B cell (primary cell): ENCODE results near the gene HSPE1. TPM values are rescaled to one million over a fixed set of nuclear protein-coding genes. Genes with fewer than 3 reads are reported as not detected.
A peak's percentile ranks its signal among the peaks of the same experiment; 100 is the strongest.

Experiments
- ATAC-seq: fragments of 200-7000 bp; cut with Tn5 transposase; one replicate; pipeline ENCODE4 v1.10.0; 2021; ENCODE audit warnings: low read depth, mild to moderate bottlenecking, moderate number of reproducible peaks, moderate library complexity
- CTCF ChIA-PET: fragments of 350-600 bp; sonication (Branson Sonifier 250); formaldehyde crosslinking; loops from one replicate; lab custom pipeline; 2021; ENCODE audit warnings: antibody characterized with exemption, inconsistent platforms; lab: Charles Lee
- POLR2A ChIA-PET: fragments of 350-600 bp; sonication (Branson Sonifier 250); formaldehyde crosslinking; loops from one replicate; lab custom pipeline; 2021; ENCODE audit warnings: antibody characterized with exemption; lab: Charles Lee
- DNase-seq: peaks from one replicate; pipeline ENCODE4 v3.0.0; 2013
- H2AFZ ChIP-seq: 2 replicates; pipeline ENCODE4 v1.6.1; 2012; ENCODE audit warnings: mild to moderate bottlenecking, low read depth, low read length; ENCODE audit not compliant: insufficient read depth, poor library complexity, severe bottlenecking
- H3K27ac ChIP-seq, 2 donors: 1 replicate in 1 of 2; 2 replicates in 1 of 2; pipeline ENCODE4 v1.5.1; 2012 to 2013; ENCODE audit warnings: low read length in 2 of 2, mild to moderate bottlenecking in 2 of 2, moderate library complexity in 1 of 2
- H3K27me3 ChIP-seq, 4 experiments: fragments of 200-600 bp in 1 of 4; sonication (generic) in 1 of 4; replicated peaks in 1 of 4; 1 replicate in 2 of 4; 2 replicates in 2 of 4; pipeline versions ENCODE4 v1.6.1 to v1.7.0; 2013 to 2016; ENCODE audit warnings: low read length in 3 of 4, mild to moderate bottlenecking in 2 of 4, mixed read lengths in 1 of 4, moderate library complexity in 1 of 4; ENCODE audit not compliant: insufficient read depth in 4 of 4, control insufficient read depth in 3 of 4; ENCODE audit errors: control extremely low read depth in 1 of 4
- H3K36me3 ChIP-seq, 2 experiments: replicated peaks in 1 of 2; 1 replicate in 1 of 2; 2 replicates in 1 of 2; pipeline versions ENCODE4 v1.6.1 to v1.7.1; 2013; ENCODE audit warnings: low read length in 1 of 2; ENCODE audit not compliant: insufficient read depth in 2 of 2, control insufficient read depth in 1 of 2; ENCODE audit errors: control extremely low read depth in 1 of 2, extremely low read depth in 1 of 2
- H3K4me1 ChIP-seq, 2 donors: fragments of 200-600 bp in 1 of 2; sonication (generic) in 1 of 2; 1 replicate in 1 of 2; 2 replicates in 1 of 2; pipeline versions ENCODE4 v1.5.1 to v1.6.1; 2013 to 2017; ENCODE audit warnings: low read length in 2 of 2; ENCODE audit not compliant: control insufficient read depth in 2 of 2, insufficient read depth in 2 of 2
- H3K4me2 ChIP-seq: replicated peaks from 2 replicates; pipeline ENCODE3; 2012; ENCODE audit warnings: mild to moderate bottlenecking, low read depth, low read length; ENCODE audit not compliant: poor library complexity, severe bottlenecking
- H3K4me3 ChIP-seq, 5 experiments: fragments of 200-600 bp in 1 of 5; sonication (generic) in 1 of 5; 1 replicate in 3 of 5; 2 replicates in 2 of 5; pipeline versions ENCODE4 v1.5.1 to v1.7.0; 2011 to 2016; ENCODE audit warnings: low read length in 4 of 5, mild to moderate bottlenecking in 4 of 5, low read depth in 2 of 5, control low read depth in 1 of 5, moderate library complexity in 1 of 5; ENCODE audit not compliant: insufficient read depth in 1 of 5; ENCODE audit errors: control extremely low read depth in 1 of 5, extremely low read depth in 1 of 5
- H3K79me2 ChIP-seq: fragments of 200-600 bp; sonication (generic); one replicate; pipeline ENCODE4 v1.6.0; 2016; ENCODE audit warnings: low read length; ENCODE audit not compliant: control insufficient read depth, insufficient read depth
- H3K9ac ChIP-seq: fragments of 200-600 bp; sonication (generic); 2 replicates; pipeline ENCODE4 v1.6.1; 2017; ENCODE audit warnings: mild to moderate bottlenecking, low read length, moderate library complexity
- H3K9me3 ChIP-seq, 3 donors: one replicate each; pipeline versions ENCODE4 v1.6.1 to v1.7.1; 2013; ENCODE audit warnings: low read length in 2 of 3; ENCODE audit not compliant: control insufficient read depth in 2 of 3, insufficient read depth in 1 of 3; ENCODE audit errors: control extremely low read depth in 1 of 3
- H4K20me1 ChIP-seq: 2 replicates; pipeline ENCODE4 v1.6.0; 2012; ENCODE audit warnings: mild to moderate bottlenecking, low read length; ENCODE audit not compliant: insufficient read depth, control insufficient read depth, poor library complexity, severe bottlenecking
- H3K27ac Mint-ChIP-seq: one replicate; pipeline ENCODE4 v1.8.0; 2021; ENCODE audit warnings: mixed read lengths
- H3K27me3 Mint-ChIP-seq: one replicate; pipeline ENCODE4 v1.8.0; 2021; ENCODE audit warnings: mixed read lengths
- H3K4me1 Mint-ChIP-seq: one replicate; pipeline ENCODE4 v1.8.0; 2021; ENCODE audit warnings: mixed read lengths
- H3K4me3 Mint-ChIP-seq: one replicate; pipeline ENCODE4 v1.8.0; 2021; ENCODE audit warnings: mixed read lengths
- H3K9me3 Mint-ChIP-seq: one replicate; pipeline ENCODE4 v1.8.0; 2022; ENCODE audit warnings: mixed read lengths; ENCODE audit not compliant: insufficient read depth
- CTCF ChIP-seq: fragments of 200-600 bp; IDR thresholded peaks from one replicate; pipeline ENCODE4 v1.8.0; 2022; ENCODE audit warnings: antibody characterized with exemption, mild to moderate bottlenecking
- EZH2 ChIP-seq: IDR thresholded peaks from 2 replicates; pipeline ENCODE4 v1.6.1; 2012; ENCODE audit warnings: borderline replicate concordance, low read depth, mild to moderate bottlenecking, moderate library complexity, low read length; ENCODE audit not compliant: insufficient read depth, poor library complexity, severe bottlenecking
- WGBS: methylation state at CpG from one replicate; pipeline ENCODE4 v1.1.5; 2013; ENCODE audit warnings: missing lambda C conversion rate; ENCODE audit not compliant: insufficient coverage; 5-methylcytosine and 5-hydroxymethylcytosine counted together
- intact Hi-C: fragments of 100-400 bp; cut with micrococcal nuclease; formaldehyde crosslinking; loops from one replicate; pipeline ENCODE4 v1.10.0; 2022
- polyA minus RNA-seq: library from RNA; depleted of rRNA, polyadenylated mRNA; stranded (reverse); fragments of >200 nt; gene quantifications from 2 replicates; pipeline ENCODE4 v1.2.3, GENCODE V29; 2012
- polyA plus RNA-seq: library from polyadenylated mRNA; depleted of rRNA; stranded (reverse); fragments of >200 nt; gene quantifications from 2 replicates; pipeline ENCODE4 v1.2.3, GENCODE V29; 2012
- total RNA-seq, 2 donors: library from RNA; stranded (reverse); fragments of 120-200 nt in 1 of 2; gene quantifications; 1 replicate in 1 of 2; 2 replicates in 1 of 2; pipeline versions ENCODE4 v1.2.3 to v1.2.4, GENCODE V29; 2013 to 2022

Gene HSPE1
- total RNA-seq (37.9 and 46.2 TPM in 2 replicates), polyA plus RNA-seq (49.8 and 59.9 TPM in 2 replicates), polyA minus RNA-seq (22.3 and 26.7 TPM in 2 replicates)
- 59.6 TPM for total RNA-seq (2013)

DNA sequence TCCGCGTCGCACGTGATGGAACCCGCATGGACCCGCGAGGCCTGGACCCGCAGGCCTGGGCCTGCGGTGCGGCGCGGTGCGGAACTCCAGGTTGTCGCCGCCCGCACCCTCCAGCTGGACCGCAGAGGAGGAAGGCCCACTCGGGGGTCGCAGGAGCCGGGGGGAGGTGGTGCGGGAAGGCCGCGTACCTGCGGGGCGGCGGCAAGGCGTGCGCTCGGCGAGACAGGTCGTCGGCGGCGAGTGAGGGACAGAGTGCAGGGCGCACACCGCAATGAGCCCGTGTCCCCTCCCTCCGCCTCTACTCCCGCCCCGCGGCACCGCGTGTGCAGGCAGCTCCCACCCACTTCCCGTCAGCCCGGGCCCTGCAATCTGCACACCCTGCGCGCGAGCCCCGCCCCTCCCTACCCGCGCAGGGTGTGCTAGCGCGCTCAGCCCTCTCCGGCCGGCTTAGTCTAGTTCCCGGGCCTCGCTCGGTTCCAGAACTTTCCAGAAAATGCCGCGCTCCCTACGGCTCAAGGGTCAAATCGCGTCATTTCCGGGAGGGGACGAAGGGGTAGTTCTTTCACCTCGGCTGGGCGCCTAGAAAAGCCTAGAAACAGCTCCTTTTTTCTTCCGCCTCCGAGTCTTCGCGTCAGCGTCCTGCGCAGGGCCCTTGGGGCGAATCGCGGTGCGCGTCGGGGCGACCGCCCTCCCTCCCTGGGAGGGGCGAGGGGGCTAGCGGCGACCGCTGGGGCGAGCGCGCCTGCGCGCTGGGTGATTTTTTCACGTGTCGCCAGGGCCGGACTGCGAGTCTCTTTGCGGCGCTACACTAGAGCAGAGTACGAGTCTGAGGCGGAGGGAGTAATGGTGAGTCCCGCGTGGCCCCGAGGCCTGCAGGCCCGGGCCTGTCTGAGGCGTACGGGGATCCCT is at the start of gene HSPE1, which contains the start of gene HSPD1:
Gene HSPE1 (plus strand): TSS at position 786 of the 909 bp plus-strand sequence. CDS start 58 bp downstream, at position 844.
Gene HSPD1 (minus strand): TSS at position 247 of the 909 bp plus-strand sequence. CDS start 992 bp downstream, outside the sequence.
- POLR2A ChIA-PET: interaction anchor here (0.5 to 4.5 kb wide), 14 partner anchors 9 to 750 kb away, joined by 3 to 62 read pairs (median 4); partner anchors contain the start of genes COQ10B, MARS2, MOB4 and SF3B1
- Histone ChIP-seq H3K4me1 (peaks cover 37 to 38% of the 10 kb centered on the region in 2 donors), H3K9me3 (no peaks in the 10 kb centered on the region), H3K4me3 (peak within 1 kb of the TSS; percentile 60 to 86 (median 76)), H2AFZ (peak within 1 kb of the TSS; percentile 75), H3K4me2 (peak within 1 kb of the TSS; percentile 93), H3K36me3 (peaks cover 2 to 44% of the 10 kb centered on the region in 2 experiments), H3K79me2 (peaks cover 74% of the 10 kb centered on the region), H3K27me3 (no peaks in the 10 kb centered on the region), H3K9ac (peak within 1 kb of the TSS; percentile 79), H3K27ac (peak within 1 kb of the TSS; percentile 85 to 90), H4K20me1 (peaks cover 16% of the 10 kb centered on the region)
- ATAC-seq (peak; percentile 84), DNase-seq (peak; percentile 100)
- no peak for TF ChIP-seq CTCF
- no peak for TF ChIP-seq EZH2
- Mint-ChIP-seq H3K27ac (peak within 1 kb of the TSS; percentile 94), H3K27me3 (no peaks in the 10 kb centered on the region), H3K4me3 (peak within 1 kb of the TSS; percentile 98), H3K9me3 (no peaks in the 10 kb centered on the region), H3K4me1 (peaks cover 53% of the 10 kb centered on the region)
- intact Hi-C loops: loop anchor here (1.0 to 10.0 kb wide), 4 partner anchors 15 to 95 kb away; partner anchors contain the start of genes COQ10B and SF3B1
- CTCF ChIA-PET: no interaction called here
- under 1% methylated on average over 96 of the region's 104 CpGs for WGBS
